ENCODE measurements around the gene JDP2. TPM values are rescaled to one million over a fixed set of nuclear protein-coding genes. Genes with fewer than 3 reads are reported as not detected.

The JDP2 gene
- total RNA-seq, 1 donor from 2014 or later = 58.0 TPM

- Histone ChIP-seq H3K36me3 (peaks cover 6% of the 10 kb centered on the region), H3K4me3 (no peak overlapping the region), H3K27ac (no peak overlapping the region), H3K9me3 (no peaks in the 10 kb centered on the region), H3K4me1 (peaks cover 11% of the 10 kb centered on the region), H3K27me3 (no peaks in the 10 kb centered on the region)
- ATAC-seq (no peak), DNase-seq (no peak)
- intact Hi-C loops (cut with DNase I) = loop anchor here (10.0 kb wide), 1 partner anchor 345 kb away; no protein-coding TSS in a partner anchor
- TF ChIP-seq CTCF (IDR thresholded peaks at IDR 0.05) = no peak
Observed at GRCh38 chr14:75479770-75480600, 52.2 kb downstream of the JDP2 start.

- no peak for TF ChIP-seq CTCF (IDR thresholded peaks at IDR 0.05)
- no peak for ATAC-seq
- H3K9me3 ChIP-seq = no peaks in the 10 kb centered on the region
- H3K36me3 ChIP-seq = no peaks in the 10 kb centered on the region
- DNase-seq = no peak
- H3K4me1 ChIP-seq = no peaks in the 10 kb centered on the region
- intact Hi-C loops (cut with DNase I) = loop anchor here (10.0 kb wide), 1 partner anchor 348 kb away; no protein-coding TSS in a partner anchor
- no peak overlapping the region for H3K27ac ChIP-seq
- H3K4me3 ChIP-seq = no peak overlapping the region
- H3K27me3 ChIP-seq = no peaks in the 10 kb centered on the region
Observed at GRCh38 chr14:75482366-75482765, 54.5 kb downstream of the JDP2 start.

DNA sequence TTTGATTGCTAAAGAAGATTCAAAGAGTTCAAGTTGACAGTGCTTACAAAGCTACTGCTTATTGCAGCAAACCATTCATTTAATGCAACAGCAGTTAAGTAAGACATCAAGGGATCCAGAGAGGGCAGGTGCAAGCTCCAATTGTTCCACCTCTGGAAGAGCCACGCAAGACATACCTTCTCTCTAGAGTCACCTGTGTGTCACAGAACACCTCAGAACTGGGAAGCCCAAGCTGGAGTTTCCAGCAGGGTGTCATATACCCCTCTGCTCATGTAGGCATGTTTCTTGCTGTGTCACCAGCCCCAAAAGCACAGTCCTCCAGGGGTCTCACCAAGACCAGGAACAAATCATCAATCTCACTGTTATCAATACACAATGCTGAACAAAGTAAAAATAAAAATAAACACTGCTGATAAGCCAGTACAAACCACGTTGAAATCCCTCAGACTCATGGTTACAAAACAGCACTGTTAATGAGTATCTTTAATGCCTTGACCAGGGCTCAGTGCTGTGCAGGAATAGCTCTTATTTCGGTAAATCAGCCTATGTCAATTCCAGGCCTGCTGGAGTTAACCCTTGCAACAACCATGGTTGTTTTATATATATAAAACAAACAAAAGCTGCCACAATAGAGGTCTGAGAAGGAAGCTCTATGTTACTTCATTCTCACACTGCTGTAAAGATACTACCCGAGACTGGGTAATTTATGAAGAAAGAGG, 57.0 kb downstream of the JDP2 start:
- Histone ChIP-seq H3K4me3 (no peak overlapping the region), H3K27me3 (no peaks in the 10 kb centered on the region), H3K27ac (no peak overlapping the region), H3K4me1 (no peaks in the 10 kb centered on the region), H3K9me3 (no peaks in the 10 kb centered on the region), H3K36me3 (no peaks in the 10 kb centered on the region)
- DNase-seq (no peak), ATAC-seq (no peak)
- TF ChIP-seq CTCF (IDR thresholded peaks at IDR 0.05) = no peak
- intact Hi-C loops (cut with DNase I) = loop anchor here (10.0 kb wide), 1 partner anchor 350 kb away; no protein-coding TSS in a partner anchor

GRCh38 chr14:75486318-75486717, 58.5 kb downstream of the JDP2 start:
- Histone ChIP-seq H3K9me3 (no peaks in the 10 kb centered on the region), H3K27me3 (no peaks in the 10 kb centered on the region), H3K4me3 (no peak overlapping the region), H3K36me3 (no peaks in the 10 kb centered on the region), H3K4me1 (no peaks in the 10 kb centered on the region), H3K27ac (no peak overlapping the region)
- no peak for DNase-seq
- ATAC-seq = no peak
- intact Hi-C loops (cut with DNase I) = loop anchor here (10.0 kb wide), 1 partner anchor 352 kb away; no protein-coding TSS in a partner anchor
- no peak for TF ChIP-seq CTCF (IDR thresholded peaks at IDR 0.05)

GRCh38 chr14:75487155-75487671, 59.4 kb downstream of the JDP2 start:
- Histone ChIP-seq H3K4me1 (no peaks in the 10 kb centered on the region), H3K36me3 (no peaks in the 10 kb centered on the region), H3K4me3 (no peak overlapping the region), H3K27me3 (no peaks in the 10 kb centered on the region), H3K27ac (no peak overlapping the region), H3K9me3 (no peaks in the 10 kb centered on the region)
- DNase-seq = no peak
- intact Hi-C loops (cut with DNase I) = loop anchor here (10.0 kb wide), 1 partner anchor 352 kb away; no protein-coding TSS in a partner anchor
- no peak for TF ChIP-seq CTCF (IDR thresholded peaks at IDR 0.05)
- peak; percentile 15 for ATAC-seq

Measured in upper lobe of right lung (tissue), 1 donor.